ENCODE data around the gene KLK2. TPM values are rescaled to one million over a fixed set of nuclear protein-coding genes. Genes with fewer than 3 reads are reported as not detected.

KLK2 gene
- total RNA-seq, 1 experiment from 2014 or later: not detected

GRCh38 chr19:50880241-50880640 is 7.0 kb downstream of the KLK2 start:
- intact Hi-C loops (cut with micrococcal nuclease): no loop called here
- H2AFZ ChIP-seq (ENCODE audit: low read depth, low read length, poor library complexity, severe bottlenecking): no peak overlapping the region
- no TSS peak for BruUV-seq (replicated peaks)
- TF ChIP-seq SIN3A (IDR thresholded peaks at IDR 0.05; ENCODE audit: low read depth) (no peak), ZBTB33 (IDR thresholded peaks at IDR 0.05; ENCODE audit: extremely low read depth, insufficient replicate concordance, low read length) (no peak), REST (IDR thresholded peaks at IDR 0.05; ENCODE audit: low read depth) (no peak), EZH2phosphoT487 (IDR thresholded peaks at IDR 0.05; ENCODE audit: borderline replicate concordance) (no peak), CBX3 (IDR thresholded peaks at IDR 0.05; ENCODE audit: low read depth) (no peak), ZNF274 (IDR thresholded peaks at IDR 0.05; ENCODE audit: low read depth, low read length) (no peak), ZFX (IDR thresholded peaks at IDR 0.05) (no peak), CEBPB (IDR thresholded peaks at IDR 0.05; ENCODE audit: low read depth) (no peak), RAD21 (IDR thresholded peaks at IDR 0.05; ENCODE audit: low read depth) (no peak), SP1 (IDR thresholded peaks at IDR 0.05; ENCODE audit: low read depth) (no peak), POLR2AphosphoS5 (IDR thresholded peaks at IDR 0.05; ENCODE audit: low read depth, low read length) (no peak), EZH2 (IDR thresholded peaks at IDR 0.05) (no peak), POLR2A (IDR thresholded peaks at IDR 0.05; ENCODE audit: borderline replicate concordance, extremely low read depth, insufficient read depth, insufficient read length) (no peak)
- H3K79me2 ChIP-seq (ENCODE audit: insufficient read depth, low read length): no peaks in the 10 kb centered on the region
- H3K9me2 ChIP-seq (ENCODE audit: insufficient read depth): no peaks in the 10 kb centered on the region
- RAD21 ChIA-PET (ENCODE audit: low non-redundant PET in 1 of 2, low total read pairs in 2 of 2, uncharacterized antibody in 2 of 2, unreplicated experiment in 2 of 2): no interaction called here
- H3K4me1 ChIP-seq (ENCODE audit: control insufficient read depth in 1 of 2, insufficient read depth in 2 of 2, low read length in 2 of 2): no peaks in the 10 kb centered on the region; a peak in 1 of 4 replicates
- no peak overlapping the region for H3K4me2 ChIP-seq (ENCODE audit: low read length)
- H3K9me3 ChIP-seq (ENCODE audit: control insufficient read depth in 1 of 2, insufficient read depth in 1 of 2, low read depth in 1 of 2, low read length in 2 of 2): no peaks in the 10 kb centered on the region
- H3K4me3 ChIP-seq (replicated peaks in 1 of 2; ENCODE audit: low read depth in 1 of 2, low read length in 2 of 2): no peak overlapping the region
- H3K27me3 ChIP-seq (ENCODE audit: insufficient read depth, low read length): peaks cover 31% of the 10 kb centered on the region; the same call in 1 of the 2 replicates
- ATAC-seq (no peak), DNase-seq (ENCODE audit: low read depth, low spot score) (no peak)
- H3K36me3 ChIP-seq (ENCODE audit: control insufficient read depth in 1 of 2, insufficient read depth in 2 of 2, low read length in 2 of 2): no peaks in the 10 kb centered on the region
- POLR2A ChIA-PET: no interaction called here
- no peak overlapping the region for H3K27ac ChIP-seq (ENCODE audit: low read depth, low read length)
- H4K20me1 ChIP-seq (ENCODE audit: insufficient read depth): no peaks in the 10 kb centered on the region
- CTCF ChIA-PET: no interaction called here
- no peak overlapping the region for H3K9ac ChIP-seq (ENCODE audit: low read length)

Measured in HCT116 (cell line).